ENCODE results near the gene GREB1L.
"Not testable (repeated sequence)": the region's sequence is repeated elsewhere in the genome, so short reads cannot be mapped to it uniquely, and the experiment has no call there.

Gene GREB1L

DNA sequence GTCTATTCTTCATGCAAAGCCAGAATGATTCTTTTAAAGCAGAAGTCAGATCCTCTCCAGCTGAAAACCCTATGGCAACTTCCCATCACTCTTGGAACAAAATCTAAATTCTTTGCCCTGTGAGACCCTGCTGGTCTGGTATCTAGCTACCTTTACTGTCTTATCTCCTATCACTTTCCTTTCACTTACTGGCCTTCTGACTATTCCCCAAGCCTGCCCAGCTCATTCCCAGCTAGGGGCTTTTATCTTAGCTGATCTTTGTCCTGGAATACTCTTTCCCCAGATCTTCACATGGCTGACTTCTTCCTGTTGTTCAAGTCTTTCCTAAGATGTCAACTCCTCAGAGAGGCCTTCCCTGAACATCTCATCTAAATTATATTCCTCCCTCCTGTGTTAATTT lies 63.6 kb downstream of the GREB1L start:
- no peak for DNase-seq

DNA sequence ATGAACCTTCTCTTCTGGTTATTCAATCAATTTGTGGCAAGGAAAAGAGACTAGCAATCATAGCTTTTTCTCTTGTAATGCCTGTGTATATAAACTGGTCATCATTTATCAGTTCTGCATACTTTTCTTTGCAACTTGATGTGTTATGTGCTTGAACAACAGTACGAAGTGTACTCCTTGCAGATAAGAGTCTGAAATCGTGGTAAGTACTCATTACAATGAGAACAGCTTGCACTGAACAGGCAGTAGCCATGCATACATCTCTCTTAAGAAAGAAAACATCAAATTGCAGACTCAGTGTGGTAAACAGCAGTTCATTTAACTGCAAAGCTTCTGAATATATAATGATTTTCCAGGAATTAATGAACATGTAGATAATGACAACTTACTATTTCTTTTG lies 64.3 kb downstream of the GREB1L start:
- no peak for DNase-seq

DNA sequence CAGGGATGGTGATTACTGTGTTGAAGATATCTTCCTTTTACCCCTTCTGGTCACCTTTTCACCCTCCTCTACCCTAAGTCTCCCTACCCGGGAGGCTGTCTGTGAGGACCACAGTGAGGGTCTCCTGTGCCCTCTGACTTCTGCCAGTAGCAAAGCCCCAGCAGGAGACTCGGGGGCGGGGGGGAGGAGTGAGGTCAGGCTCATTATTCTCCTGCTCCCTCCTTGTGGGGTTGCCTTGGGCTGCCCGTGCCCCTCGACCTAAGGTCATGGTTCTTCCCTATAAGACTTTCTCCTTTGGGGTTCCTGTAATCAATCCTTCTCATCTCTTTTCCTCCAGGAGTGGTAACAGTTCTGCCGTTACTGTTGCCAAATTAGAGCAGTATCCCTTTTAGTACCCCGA lies 65.5 kb downstream of the GREB1L start:
- no peak for DNase-seq

DNA sequence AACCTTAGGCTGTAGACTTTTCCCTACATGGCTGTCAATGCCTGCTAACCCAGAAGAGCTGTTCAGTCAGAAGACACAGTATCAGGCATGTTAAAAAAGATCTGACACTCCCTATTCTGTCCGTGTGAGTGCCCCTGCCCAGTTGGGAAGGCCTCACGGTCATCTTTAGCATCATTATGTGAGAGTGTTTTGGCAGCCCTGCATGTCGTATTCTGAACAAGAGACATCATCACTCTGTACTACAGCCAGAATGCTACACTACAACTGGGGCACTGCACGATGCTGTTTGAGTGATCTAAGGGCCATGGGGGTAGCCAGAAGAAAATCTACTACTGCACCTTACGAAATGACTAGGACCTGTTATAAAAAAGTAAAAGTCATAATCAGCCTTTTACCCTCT lies 67.2 kb downstream of the GREB1L start:
- no peak for DNase-seq

DNA sequence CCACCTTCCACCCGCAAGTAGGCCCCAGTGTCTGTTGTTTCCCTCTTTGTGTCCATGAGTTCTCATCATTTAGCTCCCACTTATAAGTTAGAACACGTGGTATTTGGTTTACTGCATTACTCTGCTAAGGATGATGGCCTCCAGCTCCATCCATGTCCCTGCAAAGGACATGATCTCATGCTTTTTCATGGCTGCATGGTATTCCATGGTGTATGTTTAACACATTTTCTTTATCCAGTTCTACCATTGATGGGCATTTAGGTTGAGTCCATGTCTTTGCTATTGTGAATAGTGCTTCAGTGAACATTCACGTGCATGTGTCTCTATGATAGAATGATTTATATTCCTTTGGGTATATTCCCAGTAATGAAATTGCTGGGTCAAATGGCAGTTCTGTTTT lies 69.9 kb downstream of the GREB1L start:
- DNase-seq: not testable (repeated sequence)

DNA sequence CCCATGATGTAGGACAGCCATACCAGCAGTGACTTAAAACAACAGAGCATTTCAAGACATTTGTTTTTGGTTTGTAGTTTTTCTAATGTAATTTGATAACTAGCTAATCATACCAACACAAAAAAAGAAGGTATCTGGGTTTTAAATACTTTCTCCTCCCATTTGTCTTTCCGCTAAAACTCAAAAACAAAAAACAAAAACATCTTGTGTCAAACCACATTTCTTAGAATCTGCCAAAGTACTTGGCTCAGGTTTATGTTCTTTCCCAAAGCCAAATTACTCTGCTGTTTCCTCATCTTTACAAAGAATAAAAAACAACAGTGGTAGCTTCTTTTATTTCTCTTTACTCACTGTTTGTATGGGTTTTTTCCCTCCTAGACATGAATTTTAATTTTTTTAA lies 71.5 kb downstream of the GREB1L start:
- DNase-seq: no peak

DNA sequence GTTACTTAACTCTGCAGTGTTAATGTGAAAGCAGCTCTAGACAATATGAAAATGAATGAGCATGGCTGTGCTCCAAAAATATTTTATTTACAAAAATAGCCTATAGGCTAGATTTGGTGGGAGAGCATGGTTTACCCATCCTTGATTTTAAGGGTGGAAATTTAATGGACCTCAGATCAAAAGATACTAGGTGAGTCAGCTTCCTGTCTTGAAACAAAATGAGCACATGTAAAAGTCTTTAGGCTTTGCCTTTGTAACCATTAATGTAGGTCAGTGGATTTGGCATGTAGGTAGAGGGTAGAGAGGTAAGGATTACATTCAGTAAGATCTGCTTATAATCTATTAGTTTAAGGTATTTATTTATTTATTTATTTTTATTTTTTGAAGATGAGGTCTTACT lies 72.7 kb downstream of the GREB1L start:
- no peak for DNase-seq

DNA sequence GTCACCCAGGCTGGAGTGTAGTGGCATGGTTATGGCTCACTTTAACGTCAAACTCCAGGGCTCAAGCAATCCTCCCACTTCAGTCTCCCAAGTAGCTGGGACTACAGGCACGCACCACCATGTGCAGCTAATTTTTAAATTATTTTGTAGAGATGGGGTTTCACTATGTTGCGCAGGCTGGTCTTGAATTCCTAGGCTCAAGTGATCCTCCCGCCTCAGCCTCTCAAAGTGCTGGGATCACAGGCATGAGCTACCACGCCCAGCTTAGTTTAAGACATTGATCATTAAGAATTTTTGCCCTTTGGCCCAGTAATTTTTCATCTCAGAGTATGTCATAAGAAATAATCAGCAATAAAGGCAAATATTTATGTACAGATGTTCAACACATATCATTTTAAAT lies 73.1 kb downstream of the GREB1L start:
- DNase-seq: not testable (repeated sequence)

DNA sequence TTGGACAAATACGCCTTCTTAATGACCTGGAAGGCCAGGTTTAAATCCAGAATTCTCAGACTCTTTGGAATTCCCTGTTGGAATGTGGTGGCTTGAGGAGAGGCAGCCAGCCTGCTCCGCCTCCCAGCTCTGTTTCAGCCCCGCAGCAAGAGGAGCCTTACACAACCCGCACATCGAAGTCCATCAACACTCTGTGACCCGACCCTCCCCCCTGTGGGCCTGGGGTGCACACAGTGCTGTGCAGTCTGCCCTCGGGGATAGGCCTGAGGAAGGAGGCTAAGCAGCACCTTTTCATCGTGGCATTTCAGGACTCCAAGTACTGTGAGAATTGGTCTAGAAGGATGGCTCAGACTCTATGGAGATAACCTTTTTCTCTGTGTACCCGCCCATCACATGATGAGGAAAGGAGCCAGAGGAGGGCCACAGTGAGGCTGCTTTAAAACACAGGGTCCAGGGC lies 73.7 kb downstream of the GREB1L start:
- no peak for DNase-seq

DNA sequence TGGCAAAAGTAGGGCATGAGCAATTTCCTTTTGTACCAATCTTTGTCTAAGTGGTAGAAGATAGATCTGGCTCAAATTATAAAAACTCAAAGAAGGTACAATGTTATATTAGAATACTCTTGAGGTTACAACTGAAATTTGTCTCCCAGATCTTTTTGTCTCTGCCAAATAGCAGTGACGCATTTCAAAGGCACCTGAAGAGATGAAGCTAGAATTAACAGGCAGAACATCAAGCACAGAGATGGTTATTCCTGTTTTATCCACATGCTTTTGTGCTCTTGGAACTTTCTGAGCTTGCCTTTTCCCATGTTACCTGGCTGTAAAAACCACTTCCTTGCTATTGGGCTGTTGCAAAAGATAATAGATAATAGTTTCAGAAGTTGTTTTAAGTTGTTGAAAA lies 74.3 kb downstream of the GREB1L start:
- no peak for DNase-seq

DNA sequence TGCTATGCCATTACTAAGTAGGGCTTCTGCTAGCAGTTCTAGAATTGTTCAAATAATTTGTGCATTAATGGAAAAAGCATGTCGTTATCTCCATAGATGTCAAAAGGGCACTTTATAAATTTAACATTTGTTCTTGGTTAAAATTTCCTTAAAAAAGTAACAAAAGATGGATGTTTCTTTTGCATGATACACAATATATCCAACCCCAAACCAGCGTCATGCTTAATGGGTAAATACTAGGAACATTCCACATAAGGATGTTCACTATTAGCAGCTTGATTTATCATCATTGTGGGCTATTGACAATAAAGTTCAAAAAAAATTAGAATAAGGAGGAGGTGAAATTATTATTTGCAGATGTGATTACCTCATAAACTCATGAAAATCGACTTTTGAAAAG lies 79.7 kb downstream of the GREB1L start:
- DNase-seq: no peak

DNA sequence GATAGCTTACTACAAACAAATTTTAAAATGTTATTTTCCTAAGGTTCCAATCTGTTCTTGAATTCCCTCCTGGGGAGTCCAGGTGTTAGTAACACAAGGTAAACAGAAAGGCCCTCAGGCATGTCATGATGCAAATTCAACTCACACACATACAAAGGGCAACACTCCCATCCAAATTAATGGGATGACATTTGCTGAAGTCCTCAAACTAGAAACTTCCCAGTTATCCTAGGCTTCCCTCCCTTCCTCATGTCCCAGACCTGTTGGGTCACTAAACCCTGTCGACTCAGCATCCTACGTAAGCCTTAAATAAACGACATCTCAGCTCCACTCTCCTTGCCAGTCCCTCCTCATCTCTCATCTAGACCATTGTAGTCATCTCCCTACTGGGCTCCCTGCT lies 85.1 kb downstream of the GREB1L start:
- no peak for DNase-seq

DNA sequence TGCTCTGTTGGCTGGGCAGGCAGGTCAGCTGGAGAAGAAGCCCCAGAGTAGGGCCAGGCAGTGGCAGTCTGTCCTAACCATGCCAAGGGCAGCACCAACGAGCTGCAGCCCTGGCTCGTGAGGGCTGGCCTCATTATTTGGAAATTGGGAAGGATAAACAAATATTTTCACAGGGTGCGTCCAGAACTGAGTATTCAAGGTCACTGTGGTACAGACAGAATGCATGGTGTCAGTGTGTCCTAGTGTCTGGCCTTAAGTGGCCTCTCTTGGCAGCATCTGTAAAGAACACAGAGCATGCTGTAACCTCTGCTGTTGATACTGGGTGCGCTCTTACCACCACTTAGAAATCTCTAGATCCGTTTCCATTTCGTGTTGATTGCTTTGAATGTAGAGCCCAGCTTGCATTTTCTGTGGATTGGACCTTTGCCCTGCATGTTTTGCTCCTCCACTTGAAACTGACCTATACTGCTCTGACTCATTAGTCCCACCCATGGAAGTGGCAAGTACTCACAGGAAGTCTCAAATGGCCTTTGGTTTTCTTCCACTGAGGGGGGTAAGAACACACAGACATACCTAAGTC lies 88.2 kb downstream of the GREB1L start:
- no peak for DNase-seq

DNA sequence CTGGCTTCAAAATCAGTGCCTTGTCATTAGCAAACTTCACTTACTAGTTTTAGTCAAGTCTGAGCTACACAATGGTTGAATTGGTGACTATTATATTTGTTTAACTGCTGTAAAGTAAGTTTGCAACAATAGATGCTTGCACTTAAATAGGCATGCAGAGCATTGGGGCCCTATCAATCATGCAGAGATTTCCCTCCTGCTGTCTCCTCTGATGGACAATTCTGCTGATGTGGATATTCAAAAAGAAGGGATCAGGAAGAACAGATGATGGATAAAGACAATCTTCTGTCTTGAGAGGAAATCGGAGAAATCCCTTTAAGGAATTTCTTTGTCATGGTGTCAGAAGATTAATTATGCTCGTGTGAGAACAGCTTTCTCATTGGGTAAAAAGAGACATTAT lies 89.0 kb downstream of the GREB1L start:
- no peak for DNase-seq

DNA sequence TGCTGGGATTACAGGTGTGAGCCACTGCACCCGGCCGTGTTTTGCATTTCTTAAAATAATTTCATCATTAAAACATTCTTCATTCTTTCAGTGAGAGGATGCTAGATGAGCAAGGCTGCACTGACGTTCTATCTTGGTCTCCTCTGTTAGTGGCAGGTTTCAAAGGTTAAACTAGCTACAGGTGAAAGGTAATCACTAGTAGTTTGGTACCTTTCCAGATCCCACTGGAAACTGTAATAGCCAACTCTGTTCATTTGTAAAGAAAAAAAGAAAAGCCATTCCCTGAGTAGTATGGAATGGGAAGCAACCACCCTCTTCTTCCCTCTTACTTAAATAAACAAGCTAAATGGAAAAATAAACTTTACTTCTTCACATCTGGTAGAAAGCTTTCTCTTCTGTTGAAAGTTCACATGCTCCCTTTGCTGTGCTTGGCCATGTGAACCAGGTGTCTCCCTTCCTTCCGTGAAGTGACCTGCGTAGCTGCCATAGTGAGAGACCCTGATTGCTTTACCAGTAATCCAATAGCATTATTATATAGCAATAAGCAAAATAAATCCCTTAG lies 94.0 kb downstream of the GREB1L start:
- DNase-seq: no peak

DNA sequence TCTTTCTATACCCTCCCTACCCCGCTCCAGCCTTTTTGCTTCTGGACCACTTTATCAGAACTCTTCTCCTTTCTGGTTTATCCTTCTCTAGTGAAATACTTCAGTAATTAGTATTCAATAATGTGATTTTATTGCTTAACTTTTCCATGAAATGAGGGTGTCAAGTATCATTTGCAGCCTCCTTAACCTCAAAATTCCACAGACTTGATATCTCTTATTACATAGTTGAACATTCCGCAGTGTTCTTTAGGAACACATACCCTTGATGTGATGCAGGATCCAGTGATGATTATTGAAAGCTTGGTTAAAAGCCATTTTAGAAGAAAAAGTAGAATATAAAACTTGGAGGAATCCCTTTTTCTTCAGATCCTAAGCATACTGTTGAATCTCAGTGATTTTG lies 94.8 kb downstream of the GREB1L start:
- DNase-seq: no peak

DNA sequence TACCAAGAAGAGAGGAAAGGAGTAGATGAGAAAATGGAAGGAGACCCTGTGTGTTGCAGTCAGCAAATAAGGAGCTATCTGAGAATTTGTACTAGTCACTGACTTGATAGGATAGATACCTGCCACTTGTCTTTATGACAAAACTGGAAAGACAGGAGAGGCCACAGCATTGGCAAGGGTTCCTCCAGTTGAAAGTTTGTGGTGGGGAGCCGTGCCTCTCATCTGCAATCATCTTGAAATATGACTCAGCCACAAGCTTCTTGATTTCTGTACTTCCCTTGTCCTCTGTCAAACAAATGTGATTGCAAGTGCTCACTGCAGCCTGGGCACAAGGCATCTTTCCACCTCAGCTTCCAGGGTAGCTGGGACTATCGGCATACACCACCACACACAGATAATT lies 99.1 kb downstream of the GREB1L start:
- DNase-seq: no peak

DNA sequence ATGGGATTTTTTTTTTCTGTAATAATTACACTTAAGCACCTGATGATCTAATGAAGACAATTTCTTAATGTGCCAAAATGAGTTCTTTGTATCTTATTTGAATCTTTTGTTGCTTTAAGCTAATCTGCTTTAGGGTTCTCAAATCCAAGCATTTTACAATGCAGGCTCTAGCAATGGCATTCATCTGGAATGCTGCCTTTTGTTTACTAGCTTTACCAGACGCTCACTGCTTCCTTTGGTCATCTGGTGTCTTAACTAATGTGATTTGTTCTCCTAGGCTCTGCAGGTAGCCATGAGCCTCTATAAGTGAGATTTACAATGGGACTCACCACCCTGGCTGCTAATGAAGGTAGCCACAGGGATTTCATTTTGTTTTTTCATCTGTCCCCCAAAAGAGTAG lies 100.3 kb downstream of the GREB1L start:
- no peak for DNase-seq

DNA sequence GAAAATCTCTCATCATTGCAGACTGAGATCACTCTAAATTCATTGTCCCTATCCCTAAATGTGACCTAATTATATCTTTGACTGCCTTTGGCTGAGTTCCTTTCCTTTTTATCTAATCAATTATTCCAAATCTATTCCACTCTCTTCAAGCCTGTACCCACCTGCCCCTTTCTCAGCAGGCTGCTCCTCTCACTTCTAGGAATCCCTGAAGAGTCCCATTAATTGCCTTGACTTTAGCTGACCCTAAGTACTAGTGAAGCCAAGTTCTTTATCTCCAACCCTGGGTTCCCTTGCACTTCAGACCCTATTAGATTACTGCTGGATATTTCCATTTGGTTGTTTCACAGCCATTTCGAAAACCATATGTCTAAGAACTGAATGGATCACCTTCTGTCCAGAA lies 102.8 kb downstream of the GREB1L start:
- no peak for DNase-seq

DNA sequence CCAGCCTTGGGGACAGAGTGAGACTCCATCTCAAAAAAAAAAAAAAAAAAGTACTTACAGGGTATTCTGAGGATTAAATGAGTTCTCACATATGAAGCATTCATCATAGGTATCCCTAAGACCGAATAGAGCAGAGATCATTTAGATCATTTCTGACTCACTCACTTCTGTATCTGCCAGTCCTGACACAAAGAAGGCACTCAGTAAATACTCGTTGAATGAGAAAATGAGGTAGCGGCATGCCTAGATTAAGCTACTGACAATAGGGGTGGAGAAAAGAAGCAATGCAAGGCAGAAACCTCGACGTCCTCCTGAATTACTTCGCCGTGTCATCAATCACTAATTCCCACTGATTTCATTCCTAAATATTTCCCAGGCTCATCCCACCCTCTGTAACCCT lies 103.8 kb downstream of the GREB1L start:
- DNase-seq: no peak

DNA sequence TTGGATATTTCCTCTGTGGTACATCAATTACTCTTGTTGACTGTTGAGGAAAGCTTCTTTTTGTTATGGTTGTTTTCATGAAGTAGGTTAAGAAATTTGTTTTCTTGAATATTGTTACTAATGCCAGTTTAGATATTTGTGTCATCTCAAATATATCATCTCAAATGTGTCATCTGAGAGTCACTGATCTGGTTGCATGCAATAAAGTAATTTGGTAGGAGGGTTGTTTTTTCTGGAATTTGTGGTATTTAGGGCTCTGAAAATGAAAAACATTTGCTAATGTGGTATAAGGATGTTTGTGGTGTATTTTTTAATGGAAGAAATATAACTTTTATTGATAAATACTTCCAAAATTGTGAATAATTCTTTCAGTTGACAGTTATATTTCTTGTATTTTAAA lies 117.7 kb downstream of the GREB1L start:
- no peak for DNase-seq

DNA sequence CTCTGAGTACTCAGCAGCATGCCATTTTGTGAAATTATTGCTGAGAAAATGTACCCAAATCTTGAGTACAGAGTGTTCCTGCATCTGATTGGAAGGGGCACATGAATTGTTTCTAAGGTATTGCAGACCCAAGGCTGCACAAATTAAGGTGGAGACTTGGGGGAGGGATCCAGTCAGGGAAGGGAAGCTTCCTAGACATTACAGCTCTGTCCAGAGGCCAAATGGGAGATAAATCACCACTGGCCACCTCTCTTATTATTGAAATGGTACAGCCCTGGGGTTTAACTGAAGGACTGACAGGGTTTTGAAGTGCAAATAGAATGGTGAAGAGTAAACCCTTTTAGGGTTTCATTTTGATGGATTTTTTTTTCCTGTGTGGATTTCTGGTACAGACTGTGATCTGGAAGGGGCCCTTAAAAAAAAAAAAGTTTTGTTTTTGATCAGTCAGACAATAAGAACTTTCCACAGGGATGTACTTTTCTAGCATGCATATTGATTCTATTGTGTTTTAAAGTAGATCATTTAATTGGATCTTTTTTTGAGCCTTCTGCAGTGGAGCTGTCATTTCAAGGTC lies 119.4 kb downstream of the GREB1L start:
- DNase-seq: no peak

DNA sequence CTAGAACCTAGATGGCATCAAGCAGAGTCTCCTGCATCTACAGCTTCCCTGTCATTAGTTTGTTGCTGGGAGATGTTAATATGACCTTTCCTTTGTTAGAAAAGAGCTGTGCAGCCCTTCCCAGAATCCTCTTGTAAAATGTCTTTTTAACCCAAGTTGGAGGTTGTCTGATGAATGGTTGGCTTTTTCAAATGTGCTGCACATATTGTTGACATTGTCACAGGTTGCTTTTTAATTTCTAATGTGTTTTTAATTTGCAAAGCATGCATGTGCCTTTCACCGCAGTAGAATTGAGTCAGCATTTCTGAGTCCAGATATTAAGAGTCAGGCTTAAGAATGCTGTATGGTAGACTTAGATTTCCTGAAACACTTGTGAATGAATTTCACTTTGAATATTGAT lies 120.8 kb downstream of the GREB1L start:
- no peak for DNase-seq

DNA sequence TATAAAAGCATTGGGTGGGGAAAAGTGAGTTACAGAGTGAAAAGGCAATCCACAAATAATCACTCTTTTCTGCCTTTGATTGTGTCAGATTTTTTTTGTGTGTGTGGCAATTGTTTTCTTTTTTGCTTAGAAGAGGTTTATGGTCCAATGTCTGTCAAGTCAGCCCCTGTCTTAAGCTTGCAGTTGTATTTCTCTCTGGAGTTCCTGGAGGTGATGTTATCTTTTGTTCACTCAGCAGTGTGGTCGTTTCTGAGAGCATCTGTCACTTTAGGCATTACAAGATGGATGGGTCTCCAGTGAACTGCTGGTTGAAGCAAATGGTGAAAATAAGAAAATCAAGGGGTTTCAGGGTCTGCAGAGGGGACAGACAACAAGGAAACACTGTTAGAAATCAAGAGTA lies 121.3 kb downstream of the GREB1L start:
- no peak for DNase-seq
